ENCODE results near the gene PDE7B.
A peak's percentile ranks its signal among the peaks of the same experiment; 100 is the strongest.

PDE7B gene

GRCh38 chr6:136022224-136022874 lies 170.8 kb downstream of the PDE7B start:
- TF ChIP-seq CTCF (IDR thresholded peaks at IDR 0.05; ENCODE audit: control extremely low read depth, extremely low read depth, low read depth, missing control alignments) = no peak
- ChIA-PET CTCF (interaction anchor here (0.7 kb wide), 1 partner anchor 10 kb away, joined by 3 read pairs; no protein-coding TSS in a partner anchor), POLR2A (no interaction called here)
- no peak for DNase-seq (ENCODE audit: extremely low spot score)

- DNase-seq (ENCODE audit: extremely low spot score) = no peak
- ChIA-PET CTCF (no interaction called here), POLR2A (no interaction called here)
- TF ChIP-seq CTCF (IDR thresholded peaks at IDR 0.05; ENCODE audit: control extremely low read depth, extremely low read depth, low read depth, missing control alignments) = no peak
These were observed 173.2 kb downstream of the PDE7B start for GRCh38 chr6:136024711-136025110.

- no peak for DNase-seq (ENCODE audit: extremely low spot score)
- ChIA-PET POLR2A (no interaction called here), CTCF (interaction anchor here (1.2 to 1.7 kb wide), 2 partner anchors 9 to 93 kb away, joined by 3 to 4 read pairs; no protein-coding TSS in a partner anchor)
- TF ChIP-seq CTCF (IDR thresholded peaks at IDR 0.05; ENCODE audit: control extremely low read depth, extremely low read depth, low read depth, missing control alignments) = no peak
These were observed 174.2 kb downstream of the PDE7B start for GRCh38 chr6:136025736-136026135.

GRCh38 chr6:136030131-136030530 lies 178.6 kb downstream of the PDE7B start:
- ChIA-PET CTCF (no interaction called here), POLR2A (no interaction called here)
- no peak for TF ChIP-seq CTCF (IDR thresholded peaks at IDR 0.05; ENCODE audit: control extremely low read depth, extremely low read depth, low read depth, missing control alignments)
- no peak for DNase-seq (ENCODE audit: extremely low spot score)

GRCh38 chr6:136031982-136032381 lies 180.5 kb downstream of the PDE7B start:
- DNase-seq (ENCODE audit: extremely low spot score) = peak; percentile 24
- TF ChIP-seq CTCF (IDR thresholded peaks at IDR 0.05; ENCODE audit: control extremely low read depth, extremely low read depth, low read depth, missing control alignments) = peak; percentile 33
- ChIA-PET CTCF (interaction anchor here (0.9 to 1.1 kb wide), 3 partner anchors 10 to 287 kb away, joined by 3 to 7 read pairs (median 3); no protein-coding TSS in a partner anchor), POLR2A (no interaction called here)

GRCh38 chr6:136033416-136033815 lies 181.9 kb downstream of the PDE7B start:
- ChIA-PET CTCF (interaction anchor here (1.3 kb wide), 1 partner anchor 10 kb away, joined by 3 read pairs; no protein-coding TSS in a partner anchor), POLR2A (no interaction called here)
- TF ChIP-seq CTCF (IDR thresholded peaks at IDR 0.05; ENCODE audit: control extremely low read depth, extremely low read depth, low read depth, missing control alignments) = no peak
- DNase-seq (ENCODE audit: extremely low spot score) = no peak

Measured in GM10248 (cell line).